HG03045 (cell line): ENCODE measurements around the gene PGS1.

ENCODE experiments used
- ATAC-seq: cut with Tn5 transposase; IDR thresholded peaks from one replicate; pipeline ENCODE4 v1.9.1; 2021; ENCODE audit warnings: mild to moderate bottlenecking, moderate library complexity; ENCODE audit not compliant: unreplicated experiment

PGS1 gene

DNA sequence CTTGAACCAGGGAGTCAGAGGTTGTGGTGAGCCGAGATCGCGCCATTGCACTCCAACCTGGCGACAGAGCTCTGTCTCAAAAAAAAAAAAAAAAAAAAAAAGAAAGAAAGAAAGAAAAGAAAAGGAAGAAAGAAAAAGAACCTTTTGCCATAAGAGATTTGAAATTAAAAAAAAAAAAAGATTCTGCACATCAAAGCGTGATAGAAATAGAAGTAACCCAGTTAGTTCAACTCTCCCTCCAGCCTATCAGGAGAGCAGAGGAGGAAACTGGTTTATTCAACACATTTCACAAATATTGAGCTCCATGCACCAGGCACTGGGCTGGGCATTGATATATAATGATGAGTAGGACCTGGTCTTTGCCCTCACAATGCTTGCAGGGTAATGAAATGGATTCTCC is 16.2 kb upstream of the PGS1 start:
- ATAC-seq, result no peak

GRCh38 chr17:78362671-78363070 is 15.8 kb upstream of the PGS1 start:
- no peak for ATAC-seq

DNA sequence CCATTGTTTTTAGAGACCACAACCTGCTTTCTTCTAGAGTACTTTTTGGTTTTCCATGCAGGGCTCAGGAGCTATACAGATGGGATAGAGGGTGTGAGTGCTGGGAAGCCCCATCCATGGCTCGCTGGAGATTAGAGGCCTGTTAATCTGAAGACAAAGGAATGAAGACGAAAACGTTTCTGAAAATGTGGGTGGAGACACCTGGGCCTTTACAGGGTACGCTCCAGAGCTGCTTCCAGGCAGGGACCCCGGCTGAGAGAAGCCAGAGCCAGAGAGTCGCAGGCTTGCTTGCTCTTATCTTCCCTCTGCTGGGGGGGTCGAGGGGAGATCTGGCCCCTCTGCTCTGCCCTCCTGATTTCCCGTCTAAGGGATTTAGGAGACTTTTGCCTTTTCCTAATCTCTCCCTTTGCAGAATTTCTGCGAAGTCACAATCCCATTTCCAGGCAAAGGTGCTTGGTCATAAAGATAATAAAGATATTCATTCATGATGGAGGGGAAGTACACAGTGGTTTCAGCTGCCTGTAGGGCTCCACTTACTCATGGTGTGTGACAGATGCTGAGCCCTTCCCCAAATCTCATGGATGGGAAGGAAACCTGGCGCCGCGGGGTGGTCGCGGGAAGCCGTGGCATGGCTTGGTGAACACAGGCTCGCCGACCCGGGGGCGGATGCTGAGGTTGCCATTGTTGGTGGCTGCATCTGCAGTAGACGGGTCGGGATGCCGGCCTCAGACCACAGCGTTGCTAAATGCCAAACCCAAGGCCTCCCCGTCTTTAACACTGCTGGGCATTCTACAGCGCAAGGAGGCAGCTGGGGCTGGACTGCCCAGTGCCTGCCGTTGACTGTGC is 13.8 kb upstream of the PGS1 start:
- ATAC-seq, result no peak

DNA sequence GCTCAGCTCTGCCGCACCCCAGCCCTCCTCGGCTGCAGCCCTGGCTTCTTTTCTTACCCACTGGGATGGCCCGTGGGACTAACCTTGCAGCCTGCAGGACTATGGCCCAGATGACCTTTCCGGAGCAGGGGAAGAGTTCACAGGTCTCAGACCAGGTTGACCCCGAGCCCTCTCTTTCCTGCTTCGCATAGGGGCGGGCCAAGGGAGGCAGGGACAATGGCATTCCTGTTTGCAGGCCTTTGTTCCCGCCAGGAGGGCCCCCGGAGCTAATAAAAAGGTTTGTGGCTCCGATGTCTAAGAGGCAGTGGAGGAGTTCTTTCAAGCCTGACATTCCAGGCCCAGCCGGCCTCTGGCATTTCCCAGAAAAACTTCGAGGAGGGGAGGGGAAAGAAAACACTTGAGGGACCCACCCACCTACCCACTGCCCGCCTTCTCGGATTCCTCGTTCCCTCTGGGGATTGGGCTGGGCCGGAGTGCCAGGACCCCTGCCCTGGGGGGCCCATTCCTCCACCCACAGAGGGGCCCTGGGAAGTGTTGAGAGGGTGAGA is 12.8 kb upstream of the PGS1 start:
- no peak for ATAC-seq

DNA sequence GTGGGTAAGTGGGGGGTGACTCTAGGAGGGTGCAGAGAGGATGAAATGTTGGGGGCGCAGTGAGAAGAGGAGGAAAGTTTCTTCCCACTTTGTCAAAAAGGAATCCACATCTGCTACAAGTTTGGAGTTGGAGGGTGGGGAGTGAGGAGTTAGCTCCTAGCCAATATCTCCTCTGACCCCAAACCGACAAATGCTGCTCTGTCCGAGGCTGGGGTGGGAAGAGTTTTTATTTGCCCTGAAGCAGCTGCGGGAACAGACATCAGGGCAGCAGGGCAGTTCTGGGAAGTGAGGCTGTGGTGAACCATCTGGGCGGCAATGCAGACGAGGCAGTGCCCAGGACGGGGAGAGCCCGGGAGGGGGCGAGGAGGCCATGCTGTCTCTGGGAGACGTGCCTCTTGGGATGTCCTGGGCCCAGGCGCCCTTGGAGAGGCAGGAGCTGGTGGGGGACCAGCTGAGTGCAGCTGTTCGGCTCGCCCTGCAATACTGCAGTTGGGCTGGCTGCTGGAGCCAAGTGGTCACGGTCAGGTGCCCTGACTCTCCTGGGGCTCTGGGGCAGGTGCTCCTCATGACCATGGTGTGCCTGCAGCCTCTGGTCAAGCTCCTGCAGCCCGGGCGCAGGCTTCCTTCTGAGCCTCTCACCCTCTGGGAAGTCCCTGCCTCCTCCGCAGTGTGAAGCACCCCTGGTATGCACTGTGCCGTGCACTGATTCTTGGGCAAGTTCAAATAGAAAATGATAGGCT is 12.2 kb upstream of the PGS1 start:
- no peak for ATAC-seq

- no peak for ATAC-seq
Measured at GRCh38 chr17:78367193-78367592, 11.3 kb upstream of the PGS1 start.

DNA sequence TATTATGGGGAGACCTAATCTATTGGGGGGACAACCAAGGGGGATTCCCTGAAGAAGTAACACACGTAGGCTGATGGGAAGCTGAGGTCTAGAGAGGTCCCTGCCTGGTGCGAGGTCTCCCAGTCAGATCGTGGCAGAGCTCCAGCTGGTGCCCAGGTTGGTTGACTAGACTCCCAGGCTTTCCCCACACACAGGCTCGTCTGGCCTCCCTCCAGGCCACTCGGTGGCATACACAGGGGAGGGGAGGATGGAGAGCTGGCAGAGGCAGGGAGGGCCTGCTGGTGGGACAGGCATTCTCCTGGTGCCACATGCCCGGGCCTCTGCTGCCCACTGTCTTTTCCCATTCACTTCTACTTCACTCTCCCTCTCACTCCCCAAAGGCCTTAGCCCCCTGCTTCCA is 10.1 kb upstream of the PGS1 start:
- no peak for ATAC-seq

- no peak for ATAC-seq
Measured at GRCh38 chr17:78368854-78369495, 9.5 kb upstream of the PGS1 start.

DNA sequence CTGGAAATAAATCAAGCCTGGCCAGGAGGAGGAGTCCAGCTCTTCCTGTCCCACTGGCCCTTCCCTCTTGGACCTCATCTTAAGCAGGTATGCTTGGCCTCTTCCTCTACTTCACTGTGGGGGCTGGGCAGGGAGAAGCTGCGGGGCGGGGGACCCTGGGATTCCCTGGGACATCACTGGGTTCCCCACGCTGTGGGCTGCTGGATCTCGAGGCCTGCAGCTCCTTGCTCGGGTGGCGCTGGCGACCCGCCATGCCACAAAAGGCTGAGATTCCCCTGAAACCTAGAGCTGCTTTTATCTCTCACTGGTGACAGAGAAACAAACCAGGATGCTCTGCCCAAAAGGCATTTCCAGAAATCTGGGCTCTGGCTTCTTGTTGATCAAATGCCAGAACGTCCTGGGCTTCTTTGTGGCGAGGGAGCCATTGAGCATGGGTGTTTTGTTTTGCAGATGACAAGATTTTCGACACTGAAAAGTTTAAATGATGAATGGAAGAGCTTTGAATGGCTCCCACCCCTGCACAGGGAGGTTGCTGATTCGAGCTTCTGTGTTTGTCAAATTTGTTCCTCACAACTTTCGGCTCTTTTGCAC is 8.6 kb upstream of the PGS1 start:
- ATAC-seq, result no peak

GRCh38 chr17:78371056-78371455 is 7.4 kb upstream of the PGS1 start:
- no peak for ATAC-seq

DNA sequence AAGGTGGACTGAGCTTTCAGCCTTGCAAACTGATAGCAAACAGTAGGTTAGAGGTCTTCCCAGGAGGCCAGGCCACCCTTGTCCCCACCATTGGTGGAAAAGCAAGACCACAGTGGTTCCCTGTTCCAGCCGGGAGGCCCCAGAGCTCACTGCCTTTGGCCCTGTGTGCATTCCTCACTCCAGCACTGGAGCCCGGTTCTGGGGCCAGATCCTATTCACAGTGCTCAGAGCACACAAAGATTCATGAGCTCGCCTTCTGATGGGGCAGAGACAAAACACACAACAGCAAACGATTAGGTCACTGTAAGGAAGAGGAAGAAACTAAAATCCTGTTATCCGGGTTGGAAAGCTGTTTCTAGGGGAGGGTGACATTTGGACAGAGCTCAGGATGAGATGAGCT is 5.6 kb upstream of the PGS1 start:
- no peak for ATAC-seq

- ATAC-seq, result no peak
Measured at GRCh38 chr17:78374189-78374588, 4.3 kb upstream of the PGS1 start.

DNA sequence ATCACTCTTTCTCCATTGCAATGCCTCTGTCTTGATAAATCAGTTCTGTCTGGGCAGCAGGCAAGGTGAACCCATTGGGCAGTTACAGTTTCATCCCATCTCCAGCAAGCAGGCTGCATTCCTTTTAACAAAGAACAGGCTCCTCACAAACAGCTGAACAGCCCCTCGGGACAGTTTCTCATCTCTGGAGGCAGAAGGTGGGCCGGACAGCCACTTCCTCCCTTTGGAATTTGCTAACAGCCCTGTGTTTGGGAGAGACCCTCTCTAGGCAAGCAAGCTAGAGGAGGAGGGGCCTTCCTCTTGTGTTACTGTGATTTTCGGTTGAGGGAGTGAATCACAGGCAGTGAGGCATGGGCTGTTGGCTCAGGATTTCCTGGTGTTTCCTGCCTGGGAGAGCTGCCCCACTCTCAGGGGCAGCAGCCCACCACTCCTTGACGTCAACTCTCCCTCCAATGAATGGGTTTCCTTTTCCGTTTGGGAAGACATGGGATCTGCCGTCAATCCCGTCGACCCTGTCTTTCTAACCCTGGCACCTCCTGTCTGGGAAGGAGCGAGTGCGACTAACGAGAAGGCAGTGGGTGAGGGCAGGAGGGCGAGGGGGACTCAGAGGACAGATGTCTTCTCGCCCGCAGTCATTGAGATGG is 3.7 kb upstream of the PGS1 start:
- ATAC-seq, result no peak

DNA sequence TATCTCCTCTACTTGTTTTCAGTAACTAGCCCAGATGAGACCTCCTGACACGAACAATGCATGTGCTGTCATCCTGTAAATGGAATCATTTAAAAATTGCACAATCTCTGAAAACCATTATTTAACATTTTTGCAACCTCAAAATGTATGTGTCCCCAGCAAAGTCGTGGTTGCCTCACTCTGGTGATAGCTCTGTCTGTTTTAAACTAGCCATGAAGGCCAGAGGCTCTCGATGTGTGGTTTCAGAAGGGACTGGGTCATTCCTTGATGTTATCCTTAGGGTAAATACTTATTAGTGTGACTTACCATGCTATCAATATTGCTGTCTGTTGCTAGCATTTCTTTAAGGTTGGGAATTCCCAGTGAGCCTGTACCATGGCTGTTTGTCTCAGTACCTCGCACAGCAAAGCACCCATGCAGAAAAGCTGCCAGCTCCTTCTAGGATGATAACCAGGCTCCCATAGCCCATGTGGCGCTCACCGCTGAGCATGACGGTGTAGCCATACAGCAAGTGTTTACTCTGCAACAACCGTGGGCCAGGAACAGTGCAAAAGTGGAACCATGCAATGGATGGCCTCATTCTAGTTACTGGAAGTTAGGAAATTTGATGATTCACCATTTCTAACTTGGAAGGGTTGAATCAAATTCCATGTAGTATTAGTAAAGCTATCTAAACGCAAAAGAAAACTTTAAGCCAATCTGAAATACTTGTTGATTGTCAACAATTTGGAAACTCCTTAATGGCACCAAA is 2.9 kb upstream of the PGS1 start:
- ATAC-seq, result no peak

GRCh38 chr17:78376161-78376560 is 2.3 kb upstream of the PGS1 start:
- ATAC-seq, result no peak

DNA sequence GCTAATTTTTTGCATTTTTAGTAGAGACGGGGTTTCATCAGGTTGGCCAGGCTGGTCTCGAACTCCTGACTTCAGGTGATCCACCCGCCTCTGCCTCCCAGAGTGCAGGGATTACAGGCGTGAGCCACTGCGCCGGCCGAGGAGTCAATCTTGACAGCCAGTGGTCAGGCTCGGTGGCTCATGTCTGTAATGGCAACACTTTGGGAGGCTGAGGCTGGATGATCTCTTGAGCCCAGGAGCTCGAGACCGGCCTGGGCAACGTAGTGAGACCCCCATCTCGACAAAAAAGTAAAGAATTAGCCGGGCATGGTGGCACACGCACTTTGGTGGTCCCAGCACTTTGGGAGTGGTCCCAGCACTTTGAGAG is 608 bp upstream of the PGS1 start:
- ATAC-seq, result no peak

DNA sequence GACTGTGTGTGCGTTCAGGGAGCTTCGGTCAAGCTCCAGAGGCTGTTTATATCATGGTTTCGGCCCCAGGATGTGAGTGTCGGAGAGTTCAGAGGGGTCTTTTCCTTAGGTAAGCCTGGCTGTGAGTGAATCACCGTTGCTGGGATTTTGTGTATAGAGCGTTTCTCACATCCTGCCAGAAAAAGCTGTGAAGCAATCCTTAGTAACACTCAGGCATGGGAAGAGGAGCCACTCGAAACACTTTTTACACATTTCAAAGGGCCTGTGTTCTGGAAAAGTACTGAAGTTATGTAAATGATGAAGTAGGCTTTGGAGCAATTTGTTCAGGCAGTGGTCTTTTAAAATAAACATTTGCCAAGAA is 662 bp downstream of the PGS1 start:
- no peak for ATAC-seq

- no peak for ATAC-seq
Measured at GRCh38 chr17:78380370-78380769, 1.9 kb downstream of the PGS1 start.

- ATAC-seq, result no peak
Measured at GRCh38 chr17:78381601-78382232, 3.3 kb downstream of the PGS1 start.
